GM21381 (cell line): Measurements from ENCODE around the gene UGT1A5.

Experiments
- ATAC-seq: cut with Tn5 transposase; IDR thresholded peaks from one replicate; pipeline ENCODE4 v1.9.1; 2021; ENCODE audit warnings: mild to moderate bottlenecking, moderate library complexity; ENCODE audit not compliant: unreplicated experiment

Gene UGT1A5

GRCh38 chr2:233803994-233804393 is 91.3 kb downstream of the UGT1A5 start:
- ATAC-seq = no peak

DNA sequence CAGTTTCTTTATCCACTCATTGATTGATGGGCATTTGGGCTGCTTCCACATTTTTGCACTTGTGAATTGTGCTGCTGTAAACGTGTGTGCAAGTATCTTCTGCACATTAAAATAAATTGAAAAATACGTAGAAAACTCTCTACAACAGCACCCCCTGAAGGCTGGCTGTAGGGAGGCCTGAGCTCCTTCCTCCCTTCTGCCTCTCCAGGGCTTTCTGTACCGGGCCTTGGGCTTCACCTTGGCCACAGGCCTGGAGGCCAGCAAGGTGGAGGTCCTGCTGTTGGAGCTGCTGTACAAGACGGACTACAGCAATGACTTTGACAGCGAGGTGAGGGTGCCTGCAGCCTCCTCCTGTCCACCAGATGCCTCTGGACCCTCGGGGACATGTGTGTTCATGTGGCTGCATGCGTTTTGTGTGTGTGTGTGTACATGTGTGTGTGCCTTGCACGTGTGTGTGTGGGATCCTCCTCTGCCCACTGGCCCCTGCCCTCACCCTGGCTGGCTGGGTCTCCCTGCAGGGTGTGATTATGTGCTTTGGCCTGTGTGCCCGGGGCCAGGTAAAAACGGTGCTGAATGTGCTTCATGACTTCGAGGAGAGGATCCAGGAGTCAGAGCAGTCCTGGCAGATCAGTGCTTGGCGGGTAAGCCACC is 94.6 kb downstream of the UGT1A5 start:
- no peak for ATAC-seq

GRCh38 chr2:233807966-233808935 is 95.5 kb downstream of the UGT1A5 start:
- ATAC-seq = no peak

- ATAC-seq = no peak
These were observed 97.7 kb downstream of the UGT1A5 start for GRCh38 chr2:233810385-233810784.

- no peak for ATAC-seq
These were observed 98.4 kb downstream of the UGT1A5 start for GRCh38 chr2:233811087-233811486.

DNA sequence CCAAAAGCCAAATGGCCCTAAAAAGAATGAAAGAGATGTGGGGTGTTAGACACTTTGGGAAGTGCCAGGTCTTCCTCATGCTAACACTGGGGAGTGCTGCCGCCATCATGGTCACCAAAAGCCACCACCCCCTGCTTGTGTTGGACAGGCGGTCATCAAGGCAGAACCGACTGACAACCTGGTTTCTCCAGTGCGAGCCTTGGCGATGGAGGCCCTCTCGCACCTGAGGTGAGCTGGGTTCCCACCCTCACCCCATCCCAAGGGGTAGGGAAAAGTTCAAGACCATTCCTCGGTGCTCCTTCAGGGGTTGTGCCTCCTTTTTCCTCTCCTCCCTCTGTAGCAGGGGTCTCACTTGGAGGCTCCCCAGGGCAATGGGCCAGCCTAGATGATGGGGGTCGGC is 99.0 kb downstream of the UGT1A5 start:
- no peak for ATAC-seq

DNA sequence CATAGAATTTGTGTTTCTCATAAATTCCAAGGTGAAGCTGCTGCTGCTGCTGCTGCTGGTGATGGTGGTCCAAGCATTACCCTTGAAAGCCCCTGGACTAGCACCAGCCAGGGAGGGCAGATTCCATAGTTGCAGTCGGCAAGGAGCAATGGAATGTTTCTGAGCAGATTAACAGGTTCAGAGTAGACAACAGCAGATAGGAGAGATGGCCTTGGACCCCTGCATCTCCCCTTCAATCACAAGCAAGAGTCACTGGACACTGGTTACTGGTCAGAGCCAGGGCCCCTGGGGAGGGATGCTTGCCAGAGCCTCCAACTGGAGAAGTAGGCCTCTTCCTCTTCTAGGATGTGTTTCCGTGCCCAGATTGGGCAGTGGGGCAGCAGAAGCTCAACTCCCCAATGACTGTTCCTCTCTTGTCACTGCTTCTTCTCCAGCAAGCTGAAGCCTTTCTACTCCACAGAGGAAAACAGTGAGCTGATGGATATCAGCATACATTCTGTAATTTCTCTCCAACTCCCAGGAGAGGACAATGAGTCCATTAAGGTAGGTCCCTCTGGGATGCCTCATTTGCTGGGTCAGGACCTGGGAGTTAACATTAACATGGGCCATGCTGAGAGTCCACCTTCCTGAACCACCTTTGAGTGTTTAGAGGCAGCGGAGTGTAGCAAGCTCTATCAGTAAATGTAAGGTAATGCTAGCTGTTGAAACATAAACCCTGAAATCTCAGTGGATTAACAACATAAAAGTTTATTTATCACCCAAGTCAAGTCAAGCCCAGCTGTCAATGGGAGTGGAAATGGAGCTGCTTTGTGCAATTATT is 100.7 kb downstream of the UGT1A5 start:
- ATAC-seq = no peak

GRCh38 chr2:233814056-233814835 is 101.5 kb downstream of the UGT1A5 start:
- ATAC-seq = no peak

DNA sequence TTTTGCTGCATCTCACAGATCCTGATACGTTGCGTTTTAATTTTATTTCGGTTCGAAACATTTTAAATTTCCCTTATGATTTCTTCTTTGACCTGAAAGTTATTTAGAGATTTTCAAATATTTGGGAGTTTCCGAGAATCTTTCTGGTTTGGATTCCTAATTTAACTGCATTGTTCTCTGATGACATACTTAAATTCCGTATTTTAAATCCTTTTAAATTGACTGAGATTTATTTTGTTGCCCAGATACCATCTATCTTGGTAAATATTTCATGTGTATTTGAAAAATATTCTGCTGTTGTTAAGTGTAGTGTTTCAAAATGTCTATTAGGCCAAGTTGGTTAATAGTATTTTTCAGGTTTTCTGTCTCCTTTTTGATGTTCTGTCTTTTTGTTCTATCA is 103.2 kb downstream of the UGT1A5 start:
- ATAC-seq = no peak

DNA sequence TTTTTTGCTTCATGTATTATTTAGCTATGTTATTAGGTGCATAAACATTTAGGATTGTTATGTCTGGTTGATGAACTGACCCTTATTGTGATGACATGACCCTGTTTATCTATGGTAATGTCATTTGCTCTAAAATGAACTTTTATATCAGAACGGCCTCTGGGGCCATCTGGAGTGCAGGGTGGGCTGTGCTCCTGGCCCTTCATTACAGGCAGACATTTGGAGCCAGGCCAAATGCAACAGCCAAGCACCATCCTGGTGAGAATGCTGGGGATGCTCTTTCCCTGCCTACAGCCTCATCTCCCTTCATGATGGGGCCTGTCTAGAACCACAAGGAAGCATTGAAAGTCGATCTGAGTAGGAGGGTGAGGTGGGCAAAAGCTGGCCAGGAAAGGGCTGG is 103.6 kb downstream of the UGT1A5 start:
- no peak for ATAC-seq

GRCh38 chr2:233816771-233817170 is 104.1 kb downstream of the UGT1A5 start:
- no peak for ATAC-seq

DNA sequence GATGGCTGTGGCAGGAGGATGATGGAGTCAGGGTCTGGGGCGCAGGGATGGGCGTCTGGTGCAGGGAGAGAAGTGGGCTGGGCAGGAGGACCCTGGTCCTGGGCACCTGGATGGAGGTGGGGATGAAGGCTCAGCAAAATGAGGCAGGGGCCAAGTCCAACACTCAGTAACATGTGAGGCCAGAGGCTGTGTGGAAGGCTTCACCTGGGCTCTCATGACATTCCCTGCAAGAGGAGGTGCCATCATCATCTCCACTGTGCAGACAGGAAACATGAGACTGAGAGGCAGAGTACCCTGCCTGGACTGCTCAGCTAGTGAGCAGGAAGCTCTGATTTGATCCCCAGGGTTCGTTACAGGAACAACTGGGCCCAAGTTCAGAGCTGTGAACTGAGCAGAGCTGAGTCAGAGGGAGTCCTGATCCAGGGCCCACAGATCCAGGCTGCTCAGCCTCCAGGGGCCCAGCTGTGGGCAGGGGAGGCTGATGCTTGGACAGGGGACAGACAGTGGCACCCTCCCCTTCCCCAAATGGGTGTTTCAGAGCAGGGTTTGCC is 104.7 kb downstream of the UGT1A5 start:
- ATAC-seq = no peak

DNA sequence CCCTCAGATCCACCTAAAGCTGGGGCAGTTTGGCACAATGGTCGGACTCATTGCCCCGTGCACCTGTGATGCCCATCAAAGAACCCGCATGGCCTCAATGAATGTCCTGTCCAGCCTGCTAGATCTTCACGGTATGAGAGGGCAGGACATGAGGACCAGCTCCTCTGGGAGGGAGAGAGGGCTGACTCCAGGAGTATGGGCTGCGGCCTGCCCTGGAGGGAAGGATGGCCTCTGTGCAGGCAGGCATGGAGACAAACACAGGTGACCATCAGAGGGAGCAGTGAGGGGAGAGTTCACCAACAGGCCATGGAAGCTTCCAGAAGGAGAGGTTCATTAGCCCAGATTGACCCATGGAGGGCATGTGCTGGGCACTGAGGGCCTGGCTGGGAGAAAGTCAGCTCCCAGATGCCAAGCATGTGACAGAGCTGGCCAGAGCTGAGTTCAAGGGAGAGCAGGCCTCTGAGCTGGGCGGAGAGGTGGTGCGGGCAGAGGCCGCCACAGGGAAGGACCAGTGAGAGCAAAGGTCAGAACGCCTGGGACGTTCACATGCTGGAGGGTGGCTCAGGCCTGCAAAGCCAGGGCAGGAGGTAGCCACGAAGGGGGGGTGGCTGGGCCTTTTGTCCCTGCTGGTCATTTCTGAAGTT is 105.4 kb downstream of the UGT1A5 start:
- no peak for ATAC-seq

DNA sequence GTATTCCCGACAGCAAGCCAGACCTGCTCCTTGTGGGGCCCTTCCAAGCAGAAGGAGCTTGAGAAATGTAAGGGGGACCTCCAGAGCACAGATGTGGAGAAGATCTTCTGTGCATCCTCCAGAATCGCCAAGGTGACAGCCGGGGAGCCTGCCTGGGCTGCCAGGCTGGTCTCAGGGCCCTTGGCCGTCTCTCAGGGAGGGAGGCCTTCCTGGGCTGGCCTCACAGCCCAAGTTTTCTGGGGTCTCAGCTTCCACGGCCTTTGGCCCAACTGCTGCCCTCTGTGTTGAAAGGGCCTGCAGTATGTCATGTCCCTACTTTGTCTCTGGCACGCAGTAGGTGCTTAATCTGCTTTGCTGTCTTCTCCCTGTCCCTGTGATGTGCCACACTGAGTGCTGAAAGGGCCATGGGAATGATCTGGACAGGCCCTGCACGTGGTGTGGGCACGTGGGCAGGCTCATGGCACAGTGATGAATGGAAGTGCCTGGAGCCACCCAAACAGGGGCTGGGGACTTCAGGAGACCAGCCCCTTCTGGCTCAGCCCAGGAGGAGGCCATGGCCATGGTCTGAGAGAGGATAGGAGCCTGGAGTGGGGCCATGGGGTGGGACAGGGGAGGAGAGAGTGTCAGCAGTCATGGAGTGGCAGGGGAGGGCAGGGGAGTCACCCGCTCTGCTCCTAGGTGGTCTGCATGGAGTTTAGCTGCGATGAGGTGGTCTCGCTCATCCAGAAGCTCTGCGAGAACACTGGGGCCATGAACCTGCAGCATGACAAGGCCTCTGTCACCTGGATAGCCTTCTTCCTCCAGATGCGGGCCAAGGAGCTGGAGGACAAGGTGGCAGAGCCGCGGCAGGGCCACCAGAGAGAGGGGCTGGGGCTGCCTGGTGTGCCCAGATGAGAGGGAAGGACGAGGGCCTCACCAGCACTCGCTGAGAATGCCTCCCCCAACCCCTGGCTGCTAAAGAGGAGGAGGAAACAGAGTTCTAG is 106.2 kb downstream of the UGT1A5 start:
- no peak for ATAC-seq

DNA sequence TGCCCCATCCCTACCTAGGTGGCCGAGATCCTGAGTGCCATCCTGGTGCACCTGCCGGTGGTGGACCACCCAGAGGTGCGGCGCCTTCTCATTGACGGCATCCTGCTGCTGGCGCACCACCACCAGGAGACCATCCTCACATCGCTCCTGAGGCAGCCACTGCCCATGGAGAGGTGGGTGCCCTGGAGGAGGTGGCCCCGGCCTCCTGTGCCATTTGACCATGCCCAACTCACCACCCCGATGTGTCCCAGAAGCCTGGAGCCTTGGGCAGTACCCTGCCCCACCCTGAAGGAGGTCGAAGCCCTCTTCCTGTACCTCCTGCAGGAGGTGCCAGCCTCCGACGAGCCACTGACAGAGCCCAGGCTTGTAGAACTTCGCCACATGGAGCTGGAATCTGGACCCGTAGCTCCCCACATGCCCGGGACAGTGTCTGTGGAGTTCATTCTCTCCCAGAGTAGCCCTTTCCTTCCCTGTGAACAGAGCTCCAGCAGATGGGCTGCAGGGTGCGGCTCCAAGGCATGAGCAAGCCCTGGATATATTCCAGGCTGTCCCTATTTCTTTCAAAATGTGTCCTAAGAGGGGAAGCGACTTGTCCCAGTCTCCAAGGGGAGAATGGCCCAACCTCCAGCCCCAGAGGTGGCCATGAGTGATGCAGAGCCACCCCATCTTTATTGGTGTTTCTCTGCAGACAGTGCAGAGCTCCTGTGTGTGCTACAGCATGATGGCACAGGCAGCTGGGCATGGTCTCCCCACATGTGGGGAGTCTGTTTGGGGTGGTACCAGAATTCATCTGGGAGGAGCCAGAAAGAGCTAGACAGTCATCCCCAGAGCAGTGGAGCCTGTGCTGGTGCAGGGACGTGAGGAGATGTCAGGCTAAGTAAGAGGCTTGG is 107.4 kb downstream of the UGT1A5 start:
- ATAC-seq = no peak

DNA sequence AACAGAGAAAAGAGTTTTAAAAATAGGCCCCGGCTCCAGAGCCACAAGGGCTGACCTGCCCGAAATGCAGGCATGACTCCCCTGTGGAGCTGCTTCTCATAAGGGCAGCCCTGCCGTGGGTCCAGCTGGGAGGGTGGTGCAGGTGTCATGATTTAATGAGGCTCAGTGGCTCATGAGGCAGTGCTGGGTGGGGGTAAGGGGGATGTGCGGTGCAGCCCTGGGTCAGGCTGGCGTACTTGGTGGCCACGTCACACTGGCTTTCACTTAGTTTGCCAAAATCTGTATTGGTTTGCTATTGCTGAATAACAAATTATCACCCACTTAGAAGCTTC is 108.0 kb downstream of the UGT1A5 start:
- ATAC-seq = no peak

DNA sequence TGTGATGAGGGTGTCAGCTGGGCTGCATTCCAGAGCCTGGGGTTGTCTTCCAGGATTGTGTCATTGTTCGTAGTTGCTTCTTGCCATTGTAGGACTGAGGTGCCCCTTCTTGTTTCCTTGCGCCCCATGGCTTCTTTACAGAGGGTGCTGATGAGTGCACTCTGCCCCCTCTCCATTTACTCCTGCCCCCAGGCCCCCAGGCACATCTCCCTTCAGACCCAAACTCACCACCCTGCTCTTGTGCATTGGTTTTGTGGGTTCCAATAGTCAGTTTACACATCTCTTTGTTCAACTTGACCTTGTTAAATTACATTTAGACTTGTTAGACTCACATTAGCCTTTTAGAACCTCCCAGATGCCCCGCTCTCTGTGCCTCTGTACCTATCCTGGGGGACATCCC is 108.5 kb downstream of the UGT1A5 start:
- ATAC-seq = no peak

- ATAC-seq = no peak
These were observed 109.0 kb downstream of the UGT1A5 start for GRCh38 chr2:233821709-233822100.
